D721Med (cell line): ENCODE measurements around the gene MYL10.

ENCODE experiments used
- DNase-seq: peaks from one replicate; pipeline ENCODE4 v3.0.0; 2011; ENCODE audit warnings: low spot score; ENCODE audit not compliant: insufficient read length
- FAIRE-seq: peaks from 2 replicates; lab custom pipeline; 2011; peaks lifted over from hg19 to GRCh38; lab: Jason Lieb, UNC
- TF ChIP-seq, protein P1 (sequence below): IDR thresholded peaks from 2 replicates; pipeline ENCODE4 v1.5.1; 2012; ENCODE audit warnings: mild to moderate bottlenecking, control low read depth; ENCODE audit not compliant: insufficient read depth; ENCODE audit errors: missing control alignments

Gene MYL10

DNA sequence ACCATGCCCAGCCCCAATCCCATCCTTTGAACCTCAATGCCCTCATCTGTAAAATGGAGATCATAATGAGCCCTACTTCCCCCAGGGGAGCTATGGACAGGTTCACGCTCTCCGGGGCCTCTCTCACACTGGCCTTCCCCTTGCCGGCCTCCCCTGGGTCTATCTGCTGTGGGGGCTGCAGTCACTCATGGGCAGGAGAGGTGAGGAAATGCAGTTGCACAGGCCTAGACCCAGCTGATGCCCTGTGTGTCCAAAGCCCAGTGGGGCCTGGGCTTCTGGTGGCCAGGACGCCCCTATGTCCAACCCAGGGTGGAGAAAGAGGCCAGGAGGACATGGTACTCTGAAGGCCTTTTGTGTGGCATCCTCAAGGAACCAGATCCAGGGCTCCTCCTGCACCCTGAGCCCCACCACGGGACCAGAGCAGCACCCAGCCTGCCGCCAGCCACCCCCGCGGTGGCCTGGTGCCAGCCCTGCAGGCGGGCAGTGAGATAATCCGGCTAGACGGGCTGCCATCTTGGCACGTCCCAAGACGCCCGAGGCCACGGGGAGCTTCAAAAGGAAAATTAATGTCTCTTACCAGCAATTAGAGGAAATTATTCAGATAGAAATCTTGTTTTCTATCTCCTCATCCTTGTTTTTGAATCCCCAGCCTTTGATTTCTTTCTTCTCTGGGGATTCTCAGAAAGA, 39.0 kb downstream of the MYL10 start:
- DNase-seq (no peak), FAIRE-seq (no peak)
- TF ChIP-seq, protein P1, sequence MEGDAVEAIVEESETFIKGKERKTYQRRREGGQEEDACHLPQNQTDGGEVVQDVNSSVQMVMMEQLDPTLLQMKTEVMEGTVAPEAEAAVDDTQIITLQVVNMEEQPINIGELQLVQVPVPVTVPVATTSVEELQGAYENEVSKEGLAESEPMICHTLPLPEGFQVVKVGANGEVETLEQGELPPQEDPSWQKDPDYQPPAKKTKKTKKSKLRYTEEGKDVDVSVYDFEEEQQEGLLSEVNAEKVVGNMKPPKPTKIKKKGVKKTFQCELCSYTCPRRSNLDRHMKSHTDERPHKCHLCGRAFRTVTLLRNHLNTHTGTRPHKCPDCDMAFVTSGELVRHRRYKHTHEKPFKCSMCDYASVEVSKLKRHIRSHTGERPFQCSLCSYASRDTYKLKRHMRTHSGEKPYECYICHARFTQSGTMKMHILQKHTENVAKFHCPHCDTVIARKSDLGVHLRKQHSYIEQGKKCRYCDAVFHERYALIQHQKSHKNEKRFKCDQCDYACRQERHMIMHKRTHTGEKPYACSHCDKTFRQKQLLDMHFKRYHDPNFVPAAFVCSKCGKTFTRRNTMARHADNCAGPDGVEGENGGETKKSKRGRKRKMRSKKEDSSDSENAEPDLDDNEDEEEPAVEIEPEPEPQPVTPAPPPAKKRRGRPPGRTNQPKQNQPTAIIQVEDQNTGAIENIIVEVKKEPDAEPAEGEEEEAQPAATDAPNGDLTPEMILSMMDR = no peak

DNA sequence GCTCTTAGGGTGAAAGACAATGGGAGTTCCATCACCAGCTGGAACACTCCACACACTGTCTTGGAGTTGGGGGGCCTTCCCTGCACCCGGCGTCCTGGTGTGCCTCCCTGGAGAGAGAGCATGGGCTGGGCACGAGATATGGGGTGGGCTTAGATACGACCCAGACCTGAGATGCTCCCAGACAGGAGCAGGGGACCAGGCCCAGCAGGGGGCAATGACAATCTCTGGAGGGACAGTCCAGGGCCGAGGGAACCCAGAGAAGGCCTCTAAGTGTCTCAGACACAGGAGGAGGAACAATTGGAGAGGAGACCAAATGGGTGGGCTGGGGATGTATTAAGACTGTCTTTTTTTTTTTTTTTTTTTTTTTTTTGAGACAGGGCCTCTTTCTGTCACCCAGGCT, 40.0 kb downstream of the MYL10 start:
- DNase-seq (no peak), FAIRE-seq (no peak)

DNA sequence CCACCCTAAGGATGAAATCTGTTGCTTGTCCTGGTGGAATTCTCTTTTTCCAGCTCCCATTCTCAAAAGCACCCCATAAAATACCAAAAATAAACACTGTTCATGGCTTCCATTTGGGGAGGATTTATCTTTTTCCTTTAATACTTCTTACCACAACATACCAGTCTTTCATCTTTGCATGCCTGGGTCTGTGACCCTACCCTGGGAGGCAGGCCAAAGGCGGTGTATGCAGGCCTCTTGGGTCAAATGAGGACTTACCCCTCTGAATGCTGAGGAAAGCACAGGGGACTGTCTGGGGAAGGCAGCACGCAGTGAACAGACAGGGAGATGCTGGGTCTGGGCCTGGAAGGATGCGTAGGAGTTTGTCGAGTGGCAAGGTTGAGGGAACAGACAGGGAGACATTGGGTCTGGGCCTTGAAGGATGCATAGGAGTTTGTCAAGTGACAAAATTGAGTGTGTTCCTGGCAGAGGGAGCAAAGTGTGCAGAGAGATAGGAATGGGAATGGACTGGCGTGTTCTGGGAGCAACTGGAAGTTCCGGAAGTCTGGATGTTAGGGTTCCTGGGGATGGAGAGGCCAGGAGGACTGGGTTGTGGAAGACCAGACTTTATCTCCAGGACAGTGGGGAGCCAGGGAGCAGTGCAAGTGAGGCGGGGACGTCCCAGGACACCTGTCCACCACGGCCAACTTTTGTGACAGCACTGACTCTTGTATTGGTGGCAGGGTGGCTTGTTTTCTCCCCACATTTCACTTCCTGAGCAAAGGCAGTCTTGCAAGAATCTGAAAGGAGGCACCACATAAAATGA, 40.8 kb downstream of the MYL10 start:
- FAIRE-seq = no peak
- DNase-seq = no peak
- TF ChIP-seq, protein P1 = no peak

More for the DNA sequence above, 40.0 kb downstream of the MYL10 start:
- TF ChIP-seq, protein P1 = no peak

DNA sequence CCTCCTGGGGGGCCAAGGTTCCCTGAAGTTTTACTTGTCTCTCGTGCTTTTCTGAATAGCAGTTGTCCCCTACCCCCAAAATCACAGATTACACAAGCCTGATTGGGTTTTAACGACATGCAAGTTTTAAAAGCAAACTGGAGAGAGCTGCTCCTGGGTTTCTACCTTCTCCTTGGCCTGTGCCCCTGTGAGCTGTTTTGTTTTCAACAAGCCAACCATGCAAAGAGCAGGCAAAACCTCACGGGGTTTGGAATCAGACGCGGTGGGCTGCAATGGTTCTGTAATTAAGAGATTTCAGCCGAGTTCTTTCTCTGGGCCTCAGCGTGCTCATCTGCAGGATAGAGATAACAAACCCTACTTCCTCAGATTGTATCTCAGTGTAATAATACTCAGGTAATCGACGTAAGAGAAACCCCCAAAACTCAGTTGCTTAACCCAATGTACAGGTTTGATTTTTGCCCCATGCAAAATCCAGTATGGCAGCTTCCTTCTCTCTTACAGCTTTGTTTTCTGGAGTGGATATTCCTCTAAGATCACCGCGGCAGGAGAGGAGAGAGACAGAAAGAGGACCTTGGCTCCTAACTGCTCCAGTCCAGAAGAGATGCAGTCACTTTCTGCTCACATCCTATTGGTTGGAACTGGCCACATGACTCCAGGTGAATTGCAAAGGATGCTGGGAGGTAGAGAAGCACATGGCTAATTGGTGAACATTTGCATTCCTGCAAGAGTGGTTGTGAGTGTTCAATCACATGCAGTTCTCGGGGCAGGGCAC, 42.0 kb downstream of the MYL10 start:
- FAIRE-seq = no peak
- no peak for DNase-seq

DNA sequence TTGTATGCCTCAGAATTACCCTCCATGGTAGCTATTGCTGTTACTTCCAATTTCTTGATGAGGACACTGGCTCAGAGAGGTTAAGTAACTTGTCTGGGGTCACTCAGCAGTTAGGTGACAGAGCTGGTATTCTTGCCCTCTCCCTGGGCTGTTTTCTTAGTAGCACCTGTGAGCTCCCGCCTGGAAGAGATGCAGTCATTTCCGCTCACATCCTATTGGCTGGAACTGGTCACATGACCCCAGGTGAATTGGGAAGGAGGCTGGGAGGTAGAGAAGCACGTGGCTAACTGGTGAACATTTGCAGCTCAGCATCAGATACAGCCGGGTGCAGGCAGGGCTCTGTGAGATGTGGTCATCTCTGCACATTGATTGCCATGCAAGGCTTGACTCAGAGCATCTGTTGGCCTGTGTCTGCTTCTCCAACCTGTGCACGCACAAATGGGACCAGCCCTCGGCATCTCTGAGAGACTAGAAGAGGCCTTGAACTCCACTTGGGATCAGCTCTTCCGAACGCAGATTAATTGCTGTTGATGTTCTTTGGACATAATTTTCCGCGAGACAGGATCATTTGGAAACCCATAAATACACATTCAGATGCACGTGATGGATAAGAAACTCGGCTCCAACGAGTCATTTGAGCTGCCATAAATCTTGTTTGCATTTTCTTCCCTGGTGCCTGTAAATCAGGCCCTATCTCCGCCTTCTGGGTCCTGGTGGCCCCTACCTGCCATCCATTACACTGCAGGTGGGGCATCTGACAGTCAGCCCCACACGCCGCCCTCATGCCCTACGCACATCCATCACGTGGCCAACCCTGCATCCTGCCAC, 42.8 kb downstream of the MYL10 start:
- TF ChIP-seq, protein P1 = no peak
- DNase-seq (no peak), FAIRE-seq (no peak)

More for the DNA sequence above, 42.0 kb downstream of the MYL10 start:
- TF ChIP-seq, protein P1 = no peak

DNA sequence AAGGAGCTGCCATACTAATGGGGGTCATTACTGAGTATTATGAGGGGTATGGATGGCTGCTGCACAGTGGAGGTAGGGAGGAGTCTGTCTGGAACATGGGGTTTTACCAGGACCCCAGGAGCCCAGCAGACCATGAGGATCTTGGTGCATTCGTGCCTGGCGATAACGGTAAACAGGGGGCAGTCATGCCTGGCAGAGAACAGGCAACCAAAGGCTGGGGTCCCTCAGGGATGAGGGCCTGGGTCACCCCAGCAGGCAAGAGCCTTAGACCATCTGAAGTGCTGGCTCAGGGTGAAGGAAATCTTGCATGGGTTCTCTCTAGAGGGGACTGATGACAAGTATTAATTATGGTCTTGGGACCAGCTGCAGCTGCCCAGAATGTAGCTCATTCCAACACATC, 46.1 kb downstream of the MYL10 start:
- TF ChIP-seq, protein P1 = no peak
- no peak for DNase-seq
- FAIRE-seq = no peak
